Adipocyte (in vitro differentiated cells): ENCODE data around the gene ZGLP1.
"Not testable (repeated sequence)": the region's sequence is repeated elsewhere in the genome, so short reads cannot be mapped to it uniquely, and the experiment has no call there.

Experiments used
- DNase-seq: peaks from one replicate; pipeline ENCODE4 v3.0.0-alpha.2; 2015; ENCODE audit warnings: low read depth
- H3K27me3 ChIP-seq: replicated peaks from 2 replicates; pipeline ENCODE4 v1.7.0; 2013; ENCODE audit warnings: mild to moderate bottlenecking, low read length, moderate library complexity; ENCODE audit not compliant: control insufficient read depth, insufficient read depth
- H3K36me3 ChIP-seq: 2 replicates; pipeline ENCODE4 v1.7.0; 2013; ENCODE audit warnings: low read length, mild to moderate bottlenecking, moderate library complexity; ENCODE audit not compliant: control insufficient read depth, insufficient read depth, severe bottlenecking
- H3K4me1 ChIP-seq: 2 replicates; pipeline ENCODE4 v1.7.0; 2013; ENCODE audit warnings: mild to moderate bottlenecking, low read length, moderate library complexity; ENCODE audit not compliant: control insufficient read depth, insufficient read depth
- H3K4me3 ChIP-seq: 2 replicates; pipeline ENCODE4 v1.7.0; 2013; ENCODE audit warnings: mild to moderate bottlenecking, low read length, moderate library complexity
- H3K9ac ChIP-seq: 2 replicates; pipeline ENCODE4 v1.7.0; 2013; ENCODE audit warnings: mild to moderate bottlenecking, low read length, moderate library complexity
- H3K9me3 ChIP-seq: 2 replicates; pipeline ENCODE4 v1.7.0; 2013; ENCODE audit warnings: mild to moderate bottlenecking, low read length, moderate library complexity; ENCODE audit not compliant: control insufficient read depth

The ZGLP1 gene

DNA sequence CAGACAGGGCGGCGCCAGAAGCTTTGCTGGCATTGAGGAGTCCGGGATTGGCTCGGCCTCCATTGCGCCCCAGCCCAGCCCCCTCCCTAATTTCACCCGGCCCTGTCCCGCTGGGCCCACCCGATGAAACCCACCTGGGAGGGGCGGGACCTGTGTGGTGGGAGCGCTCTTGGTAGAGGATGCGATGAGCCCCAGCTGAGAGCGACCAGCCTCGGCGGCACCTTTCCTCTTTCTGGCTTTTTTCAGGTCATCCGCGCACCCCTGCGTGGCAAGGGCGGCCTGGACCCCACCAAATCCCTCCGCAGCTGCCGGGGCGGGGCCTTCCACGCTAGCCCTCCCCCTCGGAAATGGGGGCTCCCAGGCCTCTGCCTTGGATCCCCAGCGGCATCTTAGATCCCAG, at the start of gene ZGLP1:
Gene ZGLP1, minus strand, starts transcription at position 393 of the 400 bp plus-strand sequence.
- peaks cover 5% of the 10 kb centered on the region for H3K36me3 ChIP-seq
- no peaks in the 10 kb centered on the region for H3K4me1 ChIP-seq
- no peaks in the 10 kb centered on the region for H3K27me3 ChIP-seq
- DNase-seq, result no peak
- no peak within 1 kb of the TSS for H3K9ac ChIP-seq
- no peak within 1 kb of the TSS for H3K4me3 ChIP-seq
- no peaks in the 10 kb centered on the region for H3K9me3 ChIP-seq

DNA sequence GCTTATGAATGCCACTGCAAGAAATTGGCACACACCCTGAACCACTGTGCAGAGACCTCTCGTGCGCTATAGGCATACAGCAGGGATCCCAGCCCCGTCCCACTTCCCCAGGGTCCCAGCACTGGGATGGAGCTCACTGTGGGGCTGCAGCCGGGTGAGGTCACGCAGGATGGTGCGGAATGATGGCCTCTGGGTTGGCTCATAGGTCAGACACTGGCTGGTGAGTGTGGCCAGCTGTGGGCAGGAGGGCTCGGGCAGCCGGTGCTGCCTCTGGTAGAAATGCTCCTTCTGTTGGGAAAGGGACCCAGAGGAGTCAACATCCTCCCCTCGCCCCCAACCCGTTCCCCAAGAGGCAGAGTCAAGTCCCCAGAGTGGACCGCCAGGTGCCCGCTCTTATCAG, 46.8 kb upstream of the ZGLP1 start:
- no peak overlapping the region for H3K4me3 ChIP-seq
- H3K9ac ChIP-seq, result no peak overlapping the region
- H3K27me3 ChIP-seq, result no peaks in the 10 kb centered on the region
- H3K36me3 ChIP-seq, result peaks cover 60% of the 10 kb centered on the region
- peaks cover 6% of the 10 kb centered on the region for H3K4me1 ChIP-seq
- DNase-seq, result no peak
- no peaks in the 10 kb centered on the region for H3K9me3 ChIP-seq

DNA sequence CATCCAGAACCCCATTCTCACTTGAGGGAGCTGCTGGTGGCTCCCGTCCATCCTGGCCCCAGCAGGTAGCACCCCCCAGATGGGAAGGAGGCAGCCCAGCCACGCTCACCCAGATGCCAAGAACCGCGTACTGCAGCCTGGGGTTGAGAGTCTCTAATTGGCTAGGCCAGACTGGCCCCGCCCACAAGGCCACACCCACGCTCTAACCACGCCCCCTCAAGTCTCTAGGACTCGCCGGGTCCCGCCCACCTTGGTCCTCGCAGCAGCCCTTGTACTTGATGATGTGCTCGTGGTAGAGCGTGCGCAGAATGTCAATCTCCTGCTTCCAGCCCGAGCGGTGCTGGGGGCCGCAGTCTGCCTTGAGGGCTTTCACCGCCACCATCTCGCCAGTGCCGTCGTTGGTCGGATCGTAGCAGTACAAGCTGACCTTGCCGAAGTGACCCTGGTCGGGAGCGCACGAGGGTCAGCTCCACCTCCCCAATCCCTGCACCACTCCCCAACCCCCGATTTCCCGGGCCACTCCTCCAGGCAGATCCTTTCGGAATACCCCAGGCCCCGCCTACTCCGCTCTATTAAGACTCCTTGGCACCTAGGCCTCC, 44.3 kb upstream of the ZGLP1 start:
- peak; percentile 45 for DNase-seq
- H3K4me1 ChIP-seq, result peaks cover 6% of the 10 kb centered on the region
- H3K9me3 ChIP-seq, result no peaks in the 10 kb centered on the region
- H3K9ac ChIP-seq, result no peak overlapping the region
- H3K36me3 ChIP-seq, result peaks cover 53% of the 10 kb centered on the region
- no peak overlapping the region for H3K4me3 ChIP-seq
- no peaks in the 10 kb centered on the region for H3K27me3 ChIP-seq

DNA sequence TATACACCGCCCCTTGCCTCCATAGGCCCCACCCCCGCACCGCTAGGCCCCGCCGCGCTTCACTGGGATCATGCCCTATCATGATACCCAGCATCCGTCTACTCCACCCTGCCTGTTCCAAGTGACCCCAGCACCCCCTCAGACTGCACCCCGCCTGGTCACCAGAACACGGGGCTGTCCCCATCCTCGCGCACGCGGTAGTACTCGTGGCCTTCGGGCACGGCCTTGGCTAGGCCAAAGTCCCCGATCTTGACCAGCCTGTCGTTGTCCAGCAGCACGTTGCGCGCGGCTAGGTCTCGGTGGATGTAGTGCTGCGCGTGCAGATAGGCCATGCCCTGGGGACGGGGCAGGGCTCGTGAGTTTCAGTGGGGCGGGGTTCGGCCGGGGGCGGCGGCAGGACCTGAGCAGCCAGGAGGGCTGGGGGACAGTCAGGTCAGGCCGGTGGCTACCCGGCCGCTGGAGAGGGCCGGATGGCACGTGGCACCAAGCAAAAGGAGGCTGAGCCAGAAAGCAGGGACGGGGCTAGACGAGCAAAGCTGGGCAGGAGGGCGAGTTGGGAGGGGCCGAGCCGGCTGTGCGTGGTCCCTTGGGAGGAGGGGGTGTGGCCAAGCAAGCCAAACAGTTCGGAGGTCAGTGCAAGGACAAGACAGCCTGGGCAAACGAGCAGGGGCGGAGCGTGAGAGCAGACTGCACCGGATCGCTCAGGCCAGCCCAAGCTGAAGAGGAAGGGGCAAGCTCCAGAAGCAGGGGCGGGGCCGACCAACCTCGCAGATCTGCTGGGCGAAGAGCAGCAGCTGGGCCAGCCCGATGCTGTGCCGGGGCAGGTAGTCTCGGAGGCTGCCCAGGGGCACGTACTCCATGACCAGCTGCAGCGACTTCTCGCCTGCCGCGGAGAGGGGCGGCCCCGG, 43.4 kb upstream of the ZGLP1 start:
- peaks cover 6% of the 10 kb centered on the region for H3K4me1 ChIP-seq
- H3K4me3 ChIP-seq, result no peak overlapping the region
- no peak for DNase-seq
- no peak overlapping the region for H3K9ac ChIP-seq
- H3K36me3 ChIP-seq, result peaks cover 48% of the 10 kb centered on the region
- H3K9me3 ChIP-seq, result no peaks in the 10 kb centered on the region
- no peaks in the 10 kb centered on the region for H3K27me3 ChIP-seq

DNA sequence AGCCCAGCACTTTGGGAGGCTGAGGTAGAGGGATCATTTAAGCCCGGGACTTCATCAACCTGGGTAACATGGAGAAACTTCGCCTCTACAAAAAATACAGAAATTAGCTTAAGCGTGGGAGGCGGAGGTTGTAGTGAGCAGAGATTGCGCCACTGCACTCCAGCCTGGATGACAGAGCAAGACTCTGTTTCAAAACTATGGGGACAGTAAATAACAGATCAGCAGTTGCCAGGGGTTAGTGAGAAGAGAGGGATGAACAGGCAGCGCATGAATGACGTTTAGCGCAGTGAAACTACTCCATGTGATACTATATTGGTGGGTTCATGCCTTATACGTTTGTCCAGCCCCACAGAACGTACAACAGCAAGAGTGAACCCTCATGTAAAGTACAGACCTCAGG, 36.9 kb upstream of the ZGLP1 start:
- no peak for DNase-seq
- Histone ChIP-seq H3K9ac (no peak overlapping the region), H3K4me3 (no peak overlapping the region), H3K27me3 (no peaks in the 10 kb centered on the region), H3K9me3 (no peaks in the 10 kb centered on the region), H3K4me1 (peaks cover 9% of the 10 kb centered on the region), H3K36me3 (peaks cover 12% of the 10 kb centered on the region)

DNA sequence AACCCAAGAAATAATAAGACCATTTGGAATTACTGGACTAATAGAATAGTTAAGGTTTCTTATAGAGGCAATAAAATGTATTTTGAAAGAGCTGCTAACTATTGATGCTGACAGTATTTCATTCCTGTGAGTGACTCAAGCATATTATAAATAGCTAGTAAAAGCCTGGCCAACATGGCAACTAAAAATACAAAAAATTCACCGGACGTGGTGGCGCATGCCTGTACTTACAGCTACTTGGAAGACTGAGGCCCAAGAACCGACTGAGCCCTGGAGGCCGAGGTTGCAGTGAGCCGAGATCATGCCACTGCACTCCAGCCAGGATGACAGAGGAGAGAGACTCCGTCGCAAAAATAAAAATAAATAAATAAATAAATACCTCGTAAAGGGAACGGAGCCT, 35.2 kb upstream of the ZGLP1 start:
- Histone ChIP-seq H3K4me3 (no peak overlapping the region), H3K9ac (no peak overlapping the region), H3K9me3 (no peaks in the 10 kb centered on the region), H3K36me3 (peaks cover 2% of the 10 kb centered on the region), H3K27me3 (no peaks in the 10 kb centered on the region), H3K4me1 (peaks cover 9% of the 10 kb centered on the region)
- DNase-seq, result peak; percentile 5

DNA sequence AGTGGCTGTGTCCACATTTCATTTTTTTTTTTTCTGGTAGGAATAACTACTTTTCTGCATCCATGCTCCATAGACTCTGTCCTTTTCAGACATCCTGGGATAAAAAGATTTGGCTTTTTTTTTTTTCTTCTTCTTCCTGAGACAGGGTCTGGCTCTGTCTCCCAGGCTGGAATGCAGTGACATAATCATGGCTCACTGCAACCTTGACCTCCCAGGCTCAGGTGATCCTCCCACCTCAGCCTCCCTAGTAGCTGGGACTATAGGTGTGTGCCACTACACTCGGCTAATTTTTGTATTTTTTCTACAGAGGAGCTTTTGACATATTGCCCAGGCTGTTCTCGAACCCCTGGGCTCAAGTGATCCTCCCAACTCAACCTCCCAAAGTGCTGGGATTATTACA, 33.9 kb upstream of the ZGLP1 start:
- Histone ChIP-seq H3K9ac (no peak overlapping the region), H3K4me3 (no peak overlapping the region), H3K36me3 (no peaks in the 10 kb centered on the region), H3K9me3 (no peaks in the 10 kb centered on the region), H3K27me3 (no peaks in the 10 kb centered on the region), H3K4me1 (peaks cover 9% of the 10 kb centered on the region)
- no peak for DNase-seq

DNA sequence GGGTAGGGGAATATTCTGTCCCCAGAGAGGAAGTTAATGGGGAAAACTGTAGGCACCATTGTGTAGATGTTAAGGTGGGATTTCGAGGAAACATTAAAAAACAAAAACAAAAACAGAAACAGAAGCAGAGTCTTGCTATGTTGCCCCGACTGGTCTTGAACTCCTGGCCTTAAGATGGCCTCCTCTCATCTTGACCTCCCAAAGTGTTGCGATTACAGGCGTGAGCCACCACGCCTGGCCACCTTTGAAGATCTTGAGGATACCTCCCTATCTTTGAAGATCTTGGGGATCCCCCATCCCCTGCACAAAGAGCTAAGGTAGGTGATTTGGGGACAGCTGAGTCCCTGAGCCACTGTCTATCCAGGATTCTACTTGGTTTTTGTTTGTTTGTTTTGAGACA, 30.4 kb upstream of the ZGLP1 start:
- Histone ChIP-seq H3K9ac (no peak overlapping the region), H3K36me3 (no peaks in the 10 kb centered on the region), H3K4me3 (no peak overlapping the region), H3K4me1 (no peaks in the 10 kb centered on the region), H3K9me3 (no peaks in the 10 kb centered on the region), H3K27me3 (no peaks in the 10 kb centered on the region)
- no peak for DNase-seq

DNA sequence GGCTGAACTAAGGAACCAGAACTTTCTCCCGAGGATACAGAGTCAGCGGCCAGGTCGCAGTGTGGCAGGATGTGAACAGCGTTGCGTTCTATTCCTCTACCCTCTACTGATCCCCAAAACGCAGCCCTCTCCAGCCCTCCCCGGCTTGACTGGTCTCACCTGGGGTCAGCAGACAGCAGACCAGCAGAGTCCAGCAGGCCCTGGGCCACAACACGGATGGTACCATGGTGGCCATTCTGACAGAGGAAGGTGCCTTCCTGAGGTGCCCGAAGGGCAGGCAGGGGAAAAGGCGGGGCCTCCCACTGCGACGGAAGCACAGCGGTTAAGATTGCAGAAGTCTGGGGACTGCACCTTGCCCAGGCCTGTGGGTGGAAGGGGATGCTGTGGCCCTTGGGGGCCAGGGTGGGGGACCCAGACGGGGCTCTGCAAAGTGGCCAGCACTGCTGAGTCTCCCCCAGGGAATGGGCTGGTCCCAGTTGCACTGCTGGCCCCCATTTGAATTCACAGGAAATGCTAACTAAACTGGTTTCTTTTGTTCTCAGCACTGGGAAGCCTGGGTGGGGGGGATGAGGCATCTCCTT, 29.9 kb upstream of the ZGLP1 start, which contains the start of gene ICAM3:
Gene ICAM3, minus strand, starts transcription at position 245 of the 581 bp plus-strand sequence. Its CDS starts 10 bp downstream, at position 235.
- no peaks in the 10 kb centered on the region for H3K9me3 ChIP-seq
- no peak within 1 kb of the TSS for H3K4me3 ChIP-seq
- H3K36me3 ChIP-seq, result no peaks in the 10 kb centered on the region
- H3K9ac ChIP-seq, result no peak within 1 kb of the TSS
- no peaks in the 10 kb centered on the region for H3K4me1 ChIP-seq
- DNase-seq, result no peak
- H3K27me3 ChIP-seq, result no peaks in the 10 kb centered on the region

DNA sequence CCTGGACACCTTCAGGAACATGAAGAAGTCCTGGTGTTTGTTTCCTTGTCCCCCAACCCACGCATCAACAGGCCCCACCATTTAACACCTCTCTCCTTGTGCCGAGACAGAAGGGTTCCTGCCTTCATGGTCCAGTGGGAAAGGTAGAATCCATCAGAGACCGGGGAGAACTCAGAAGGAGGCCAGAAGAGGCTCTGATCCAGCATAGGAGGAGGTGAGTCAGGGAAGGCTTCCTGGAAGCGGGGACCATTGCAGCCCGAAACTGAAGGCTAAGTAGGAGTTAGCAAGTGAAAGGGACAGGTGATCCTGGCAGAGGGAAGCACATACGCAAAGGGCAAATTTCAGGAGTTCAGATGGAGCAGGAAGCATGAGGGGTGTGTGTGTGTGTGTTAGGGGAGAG, 29.3 kb upstream of the ZGLP1 start:
- Histone ChIP-seq H3K36me3 (no peaks in the 10 kb centered on the region), H3K4me3 (no peak overlapping the region), H3K4me1 (no peaks in the 10 kb centered on the region), H3K27me3 (no peaks in the 10 kb centered on the region), H3K9me3 (no peaks in the 10 kb centered on the region), H3K9ac (no peak overlapping the region)
- no peak for DNase-seq

DNA sequence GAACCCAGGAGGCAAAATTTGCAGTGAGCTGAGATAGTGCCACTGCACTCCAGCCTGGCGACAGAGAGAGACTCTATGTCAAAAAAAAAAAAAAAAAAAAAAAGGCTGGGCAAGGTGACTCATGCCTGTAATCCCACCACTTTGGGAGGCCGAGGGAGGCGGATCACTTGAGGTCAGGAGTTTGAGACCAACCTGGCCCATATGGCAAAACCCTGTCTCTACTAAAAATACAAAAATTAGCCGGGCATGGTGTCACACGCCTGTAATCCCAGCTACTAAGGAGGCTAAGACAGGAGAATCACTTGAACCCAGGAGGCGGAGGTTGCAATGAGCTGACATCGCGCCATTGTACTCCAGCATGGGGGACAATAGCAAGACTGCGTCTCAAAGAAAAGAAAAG, 27.1 kb upstream of the ZGLP1 start:
- not testable (repeated sequence) for H3K4me1 ChIP-seq, H3K9ac ChIP-seq, H3K9me3 ChIP-seq, H3K27me3 ChIP-seq, H3K4me3 ChIP-seq, DNase-seq, H3K36me3 ChIP-seq
